Left hindlimb (tissue), 1 donor: Measurements from ENCODE around the gene NF1.
A peak's percentile ranks its signal among the peaks of the same experiment; 100 is the strongest.
"Not testable (repeated sequence)": the region's sequence is repeated elsewhere in the genome, so short reads cannot be mapped to it uniquely, and the experiment has no call there.

Experiments
- DNase-seq: peaks from one replicate; pipeline ENCODE4 v3.0.0-alpha.2; 2018

Gene NF1

DNA sequence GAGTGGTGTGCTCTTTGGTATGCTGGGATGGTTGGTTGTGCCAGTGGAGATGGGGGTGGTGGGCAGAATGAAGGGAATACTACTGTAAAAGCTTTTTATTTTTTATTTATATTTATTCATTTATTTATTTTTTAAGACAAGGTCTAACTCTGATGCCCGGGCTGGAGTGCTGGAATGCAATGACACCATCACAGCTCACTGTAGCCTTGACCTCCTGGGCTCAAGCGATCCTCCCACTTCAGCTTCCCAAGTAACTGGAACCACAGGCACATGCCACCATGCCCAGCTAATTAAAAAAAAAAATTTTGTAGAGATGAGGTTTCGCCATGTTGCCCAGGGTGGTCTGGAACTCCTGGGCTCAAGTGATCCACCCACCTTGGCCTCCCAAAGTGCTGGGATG is 4.1 kb upstream of the NF1 start:
- DNase-seq, result not testable (repeated sequence)

DNA sequence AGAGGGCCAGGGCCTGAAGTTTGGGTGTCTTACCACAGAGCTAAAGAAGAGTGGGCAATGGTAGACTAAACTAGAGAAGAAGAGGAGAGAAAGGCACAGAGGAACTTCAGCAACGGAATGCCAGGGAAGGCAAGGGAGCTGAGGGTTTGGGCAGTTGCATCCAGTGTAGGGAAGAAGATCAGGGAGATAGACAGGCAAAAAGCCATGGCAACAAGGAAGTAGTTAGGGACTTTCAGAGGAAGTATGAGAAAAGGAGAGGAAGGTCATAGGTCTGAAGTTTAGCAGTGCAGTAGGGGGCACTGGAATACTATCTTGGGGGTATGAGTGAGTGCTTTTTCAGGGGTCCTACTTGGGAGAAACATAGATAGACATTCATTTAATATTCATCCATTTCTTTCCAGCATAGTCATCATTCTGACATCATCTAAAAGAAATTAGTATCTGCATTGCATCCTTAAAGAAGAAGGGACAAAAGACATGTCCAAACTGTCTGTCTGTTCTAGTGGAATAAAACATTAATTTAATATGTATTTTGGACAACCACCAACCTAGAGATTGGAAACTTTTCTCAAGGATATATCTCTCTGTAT is 2.2 kb upstream of the NF1 start:
- no peak for DNase-seq

DNA sequence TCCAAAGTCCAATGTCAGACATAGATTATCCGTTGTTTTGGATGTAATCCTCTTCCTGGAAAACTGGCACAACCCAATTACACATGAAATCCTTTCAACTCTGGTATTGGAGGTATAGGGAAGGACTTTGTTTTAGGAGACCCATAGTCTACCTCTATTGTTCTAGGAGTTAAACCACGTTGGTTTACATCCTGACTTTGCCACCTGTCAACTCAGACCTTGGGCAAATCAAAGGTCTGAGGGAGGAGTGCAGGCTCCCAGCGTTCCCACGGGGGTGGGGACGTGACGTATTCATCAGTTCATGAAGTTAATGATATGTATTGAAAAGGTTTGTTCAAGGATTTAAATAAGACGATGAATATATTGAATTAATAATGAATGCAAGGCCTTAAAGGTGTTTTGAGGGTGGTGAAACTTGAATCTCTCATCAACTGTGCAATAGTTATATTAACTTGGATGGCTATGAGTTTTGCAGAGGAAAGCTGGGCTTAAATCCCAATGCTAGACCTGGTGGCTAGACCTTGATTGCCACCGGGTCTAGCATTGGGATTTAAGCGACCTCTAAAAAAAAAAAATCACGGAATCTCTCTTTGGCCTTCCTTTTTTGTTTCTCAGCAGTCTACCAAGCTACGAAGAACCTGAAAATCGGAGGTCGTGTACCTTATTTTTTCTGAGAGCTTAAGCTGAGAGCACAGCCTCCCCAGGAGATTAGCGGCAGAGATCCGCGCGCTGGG is 744 bp upstream of the NF1 start:
- no peak for DNase-seq

DNA sequence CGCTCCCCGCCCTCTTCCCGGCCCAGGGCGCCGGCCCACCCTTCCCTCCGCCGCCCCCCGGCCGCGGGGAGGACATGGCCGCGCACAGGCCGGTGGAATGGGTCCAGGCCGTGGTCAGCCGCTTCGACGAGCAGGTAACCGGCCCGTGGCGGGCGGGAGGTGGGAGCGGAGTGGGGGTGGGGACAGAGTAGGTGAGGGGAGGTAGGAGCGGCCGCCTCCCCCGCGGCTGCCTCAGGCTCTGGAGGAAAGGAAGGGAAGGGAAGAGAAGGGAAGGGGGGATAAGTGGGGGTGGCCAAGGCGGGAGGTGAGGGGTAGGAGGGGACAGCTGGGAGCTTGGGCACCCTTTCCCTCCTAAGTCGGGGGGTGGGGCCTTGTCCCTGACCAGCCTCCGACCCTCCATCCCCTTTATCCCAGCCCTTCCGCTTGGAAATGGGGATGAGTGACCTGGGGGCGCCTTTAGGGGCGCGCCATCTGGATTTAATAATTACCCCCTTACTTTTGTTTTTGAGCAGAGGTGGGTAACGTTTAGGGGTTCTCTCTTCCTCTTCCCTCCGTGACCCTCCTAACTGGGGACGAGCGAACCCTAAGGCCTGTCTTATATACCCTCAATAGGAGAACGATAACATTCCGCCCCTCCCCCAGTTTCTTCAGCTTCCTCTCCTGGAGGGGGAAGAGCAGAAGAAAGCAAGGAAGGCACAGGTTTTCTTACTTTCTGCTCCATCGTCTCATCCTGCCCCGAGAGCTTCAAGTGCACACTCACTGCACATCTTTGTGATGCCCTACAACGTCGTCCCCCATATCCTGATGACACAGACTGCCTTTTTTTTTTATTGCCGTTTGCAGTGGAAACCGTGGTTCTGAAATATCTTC is 694 bp downstream of the NF1 start:
- peak; percentile 82 for DNase-seq

DNA sequence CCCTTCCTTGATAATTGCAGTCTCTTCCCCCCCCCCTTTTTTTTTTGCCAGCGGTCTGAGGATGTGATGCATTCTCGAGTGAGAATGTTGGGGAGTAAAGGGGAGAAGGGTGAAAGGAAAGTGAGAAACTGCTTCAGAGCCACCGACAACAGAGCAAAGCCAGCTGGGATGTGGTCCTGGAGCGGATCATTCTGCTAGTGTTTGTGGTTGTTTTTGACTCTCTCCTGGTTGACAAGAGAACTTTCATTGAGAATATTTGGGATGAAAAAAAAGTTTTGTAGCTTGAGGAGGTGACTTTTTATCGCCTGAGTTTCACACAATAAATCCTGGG is 1.3 kb downstream of the NF1 start:
- no peak for DNase-seq

DNA sequence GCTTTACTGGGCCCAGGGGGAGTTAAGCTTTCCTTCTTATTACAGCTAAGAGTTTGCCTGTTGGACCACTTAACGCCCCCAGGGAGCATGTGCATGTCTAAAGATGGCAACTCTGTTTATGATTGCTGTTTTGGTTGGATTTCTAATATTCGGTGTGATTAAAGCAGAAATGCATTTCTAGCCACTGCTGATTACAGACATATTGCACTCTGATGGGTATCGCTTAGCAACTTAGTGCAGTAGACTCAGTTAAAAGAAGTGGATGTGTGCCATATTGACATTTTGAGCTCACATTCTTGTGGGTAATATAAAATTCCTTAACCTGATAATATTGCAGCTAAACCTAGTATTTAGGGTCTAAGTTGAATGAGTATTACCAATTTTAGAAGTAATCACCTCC is 4.2 kb downstream of the NF1 start:
- no peak for DNase-seq

DNA sequence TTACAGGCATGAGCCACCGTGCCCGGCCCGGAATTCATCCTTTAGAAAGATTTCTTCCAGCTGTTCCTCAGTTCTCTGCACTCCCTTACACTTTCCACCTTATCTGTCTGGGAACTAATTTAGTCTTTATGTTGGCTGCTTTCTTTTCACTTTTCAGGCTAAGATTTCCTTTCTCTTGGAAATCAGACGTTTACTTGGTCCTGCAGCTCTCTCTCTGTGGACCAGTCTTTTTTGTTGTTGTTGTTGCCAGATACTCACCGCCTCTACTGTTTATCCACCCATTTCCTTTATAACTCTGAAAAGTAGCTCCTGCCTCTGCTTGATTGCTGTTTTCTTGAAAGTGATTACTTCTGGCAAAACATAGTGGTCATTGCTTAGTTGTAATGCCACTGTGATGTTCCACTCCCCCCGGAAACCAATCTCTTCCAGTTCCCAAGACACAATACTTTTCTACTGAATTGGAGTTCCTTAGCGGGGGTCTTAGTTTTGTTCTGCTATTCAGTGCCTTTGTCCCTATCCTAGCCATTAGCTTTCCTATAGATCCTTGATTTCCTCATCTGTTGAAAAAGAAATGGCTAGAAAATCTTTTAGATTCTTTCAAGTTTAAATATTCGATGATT is 6.2 kb downstream of the NF1 start:
- no peak for DNase-seq

DNA sequence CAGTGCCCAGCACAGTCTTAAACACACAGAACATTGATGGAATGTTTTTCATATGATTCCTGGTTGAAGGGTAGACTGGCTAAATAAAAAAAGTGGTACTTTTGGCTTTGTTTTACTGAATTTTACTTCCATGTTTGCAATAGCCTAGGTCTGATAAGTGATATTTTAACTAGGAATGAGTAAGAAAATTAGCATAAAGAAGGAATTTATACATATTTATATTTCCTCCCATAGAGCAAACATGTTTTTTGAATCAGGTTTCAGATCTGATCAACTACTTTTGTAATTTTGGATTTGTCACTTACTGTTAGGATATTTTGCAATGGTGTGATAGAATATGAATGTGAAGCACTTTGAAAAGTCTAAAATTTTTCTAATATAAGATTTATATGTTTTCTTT is 7.2 kb downstream of the NF1 start:
- DNase-seq, result no peak

DNA sequence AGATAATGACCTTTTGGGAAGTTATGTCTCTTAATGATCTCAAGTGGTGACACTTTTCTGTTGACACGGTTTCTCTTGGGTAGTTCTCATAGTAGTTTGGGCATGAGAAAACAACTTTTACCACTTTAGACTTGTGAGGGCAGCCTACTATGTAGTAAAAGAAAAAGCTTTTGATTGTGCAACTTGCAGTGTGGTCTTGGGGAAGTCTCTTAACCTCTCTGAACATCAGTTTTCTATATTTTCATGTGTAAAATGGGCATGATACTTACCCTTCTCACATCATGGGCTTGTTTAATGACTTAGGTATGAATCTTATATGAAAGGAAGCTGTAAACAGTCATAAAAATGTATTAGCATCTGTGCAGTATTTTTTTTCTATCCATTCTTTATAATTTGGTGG is 11.2 kb downstream of the NF1 start:
- DNase-seq, result no peak

DNA sequence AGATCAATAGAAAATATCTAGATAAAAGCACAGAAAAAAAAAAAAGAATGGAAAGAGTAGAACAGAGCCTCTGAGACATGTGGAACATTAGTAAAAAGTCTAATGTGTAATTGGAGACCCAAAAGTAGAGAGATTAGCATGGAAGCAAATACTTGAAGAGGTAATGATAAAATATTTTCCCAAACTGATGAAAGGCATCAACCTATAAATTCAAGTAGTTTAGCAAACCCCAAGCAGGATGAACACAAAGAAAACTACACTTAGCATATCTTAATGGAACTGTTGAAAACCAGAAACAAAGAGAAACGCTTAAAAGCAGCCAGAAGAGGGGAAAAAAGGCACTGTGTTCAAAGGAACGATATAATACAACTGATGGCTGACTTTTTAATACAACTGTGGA is 16.4 kb downstream of the NF1 start:
- DNase-seq, result no peak

DNA sequence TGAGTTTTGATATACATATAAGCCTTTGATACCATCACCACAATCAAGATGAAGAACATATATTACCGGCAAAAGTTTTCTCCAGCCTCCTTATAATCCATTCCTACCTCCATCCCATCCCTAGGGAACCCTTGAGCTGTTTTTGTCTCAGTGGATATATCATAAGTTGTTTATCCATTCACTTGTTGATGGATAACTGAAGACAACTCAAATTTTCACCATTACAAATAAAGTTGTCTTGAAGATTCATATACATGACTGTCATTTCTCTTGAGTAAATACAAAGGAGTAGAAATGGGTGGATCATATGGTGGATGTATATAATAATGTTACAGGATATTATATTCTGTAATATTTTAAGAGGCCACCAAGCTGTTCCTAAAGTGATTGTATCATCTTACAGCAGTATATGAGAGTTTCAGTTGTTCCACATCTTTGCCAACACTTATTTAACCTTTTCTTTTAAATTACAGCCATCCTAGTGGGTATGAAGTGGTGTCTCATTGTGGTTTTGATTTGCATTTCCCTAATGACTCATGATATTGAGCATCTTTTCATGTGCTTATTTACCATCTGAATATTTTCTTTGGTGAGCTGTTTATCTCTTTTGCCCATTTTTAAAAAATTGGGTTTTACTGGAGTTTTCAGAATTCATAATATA is 17.4 kb downstream of the NF1 start:
- no peak for DNase-seq

DNA sequence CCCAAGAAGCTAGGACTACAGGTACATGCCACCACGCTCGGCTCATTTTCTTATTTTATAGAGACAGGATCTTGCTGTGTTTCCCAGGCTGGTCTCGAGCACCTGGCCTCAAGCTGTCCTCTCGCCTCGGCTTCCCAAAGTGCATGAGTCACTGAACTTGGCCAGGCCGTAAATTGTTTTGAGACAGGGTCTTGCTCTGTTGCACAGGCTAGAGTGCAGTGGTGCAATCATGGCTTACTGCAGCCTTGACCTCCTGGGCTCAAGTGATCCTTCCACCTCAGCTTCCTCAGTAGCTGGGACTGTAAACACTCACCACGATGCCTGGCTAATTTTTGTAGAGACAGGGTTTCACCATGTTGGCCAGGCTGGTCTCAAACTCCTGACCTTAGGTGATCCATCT is 18.6 kb downstream of the NF1 start:
- DNase-seq, result not testable (repeated sequence)

DNA sequence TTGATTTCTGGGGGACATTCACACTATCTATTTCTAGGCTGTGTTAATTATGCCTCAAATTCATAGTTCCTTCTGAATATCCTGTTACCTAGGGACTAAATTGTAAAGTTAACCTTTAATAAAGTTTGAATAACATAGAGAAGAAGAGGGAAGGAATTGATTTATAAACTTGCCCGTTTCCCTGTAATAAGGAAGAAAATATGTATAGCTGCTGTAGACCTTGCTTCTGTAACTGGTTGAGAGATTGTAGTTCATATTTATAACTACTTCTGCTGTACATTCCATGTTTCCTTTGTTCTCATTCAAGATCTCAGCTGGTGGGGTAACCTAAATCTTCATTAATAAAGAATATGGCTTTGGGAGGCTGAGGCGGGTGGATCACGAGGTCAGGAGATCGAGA is 19.2 kb downstream of the NF1 start:
- no peak for DNase-seq

DNA sequence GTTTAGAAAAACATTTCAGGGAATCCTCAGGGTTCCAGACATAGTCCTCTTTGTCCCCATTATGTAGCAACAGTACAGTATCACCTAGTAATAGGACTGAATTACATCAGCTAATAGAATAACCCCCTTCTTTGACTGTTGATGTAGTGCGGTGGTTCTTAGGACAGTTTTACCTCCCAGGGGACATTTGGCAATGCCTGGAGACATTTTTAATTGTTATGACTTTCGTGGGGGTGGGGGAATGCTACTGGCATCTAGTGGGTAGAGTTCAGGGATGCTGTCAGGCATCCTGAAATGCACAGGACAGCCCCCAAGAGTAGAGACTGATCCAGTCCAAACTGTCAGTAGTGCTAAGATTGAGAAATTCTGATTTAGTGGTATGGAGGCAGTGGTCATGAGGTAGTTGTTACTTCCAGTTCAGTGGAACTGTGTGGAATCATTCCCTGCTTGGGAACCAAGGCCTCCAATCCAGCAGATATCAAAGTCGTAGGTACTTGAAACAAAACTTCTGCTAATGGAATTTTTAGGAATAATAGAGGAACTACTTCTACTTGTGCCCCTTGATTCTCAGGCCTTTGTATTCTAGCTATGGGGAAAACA is 20.3 kb downstream of the NF1 start:
- DNase-seq, result no peak

DNA sequence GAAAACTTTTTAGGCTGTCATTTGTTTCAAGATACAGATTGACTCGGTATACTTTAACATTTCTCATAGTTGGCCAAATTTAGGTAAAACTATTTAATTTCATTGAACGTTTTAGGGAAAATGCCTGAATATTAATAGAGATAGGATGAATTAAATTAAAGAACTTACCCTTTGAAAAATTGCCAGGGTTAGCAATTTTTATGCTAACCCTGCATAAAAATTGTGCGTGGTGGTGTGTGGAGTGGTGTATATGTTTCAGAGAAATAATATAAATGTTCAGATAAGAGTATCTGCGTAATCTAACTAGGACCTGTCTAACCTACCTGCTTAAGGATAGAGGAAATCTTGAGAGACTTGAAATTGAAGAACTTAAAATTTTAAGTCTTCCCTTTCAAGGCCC is 21.4 kb downstream of the NF1 start:
- DNase-seq, result no peak

DNA sequence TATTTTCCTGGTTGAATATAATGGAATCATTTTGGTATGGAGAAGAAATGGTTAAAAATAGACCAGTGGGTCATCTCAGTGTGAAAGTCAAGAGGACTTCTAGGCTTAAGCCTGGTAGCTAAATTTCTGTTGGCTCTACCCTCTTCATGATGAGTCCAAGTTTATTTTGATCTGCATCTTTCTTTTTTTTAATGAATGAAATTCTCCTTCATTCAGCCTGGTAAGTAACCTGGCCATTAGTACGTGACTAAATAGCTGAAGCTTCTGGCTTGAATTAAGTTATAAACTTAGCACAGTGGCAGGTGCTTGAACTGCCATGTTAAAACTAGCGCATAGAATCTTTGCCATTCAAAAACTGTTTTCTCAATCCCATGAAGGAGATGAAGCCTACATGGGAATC is 28.0 kb downstream of the NF1 start:
- DNase-seq, result no peak

DNA sequence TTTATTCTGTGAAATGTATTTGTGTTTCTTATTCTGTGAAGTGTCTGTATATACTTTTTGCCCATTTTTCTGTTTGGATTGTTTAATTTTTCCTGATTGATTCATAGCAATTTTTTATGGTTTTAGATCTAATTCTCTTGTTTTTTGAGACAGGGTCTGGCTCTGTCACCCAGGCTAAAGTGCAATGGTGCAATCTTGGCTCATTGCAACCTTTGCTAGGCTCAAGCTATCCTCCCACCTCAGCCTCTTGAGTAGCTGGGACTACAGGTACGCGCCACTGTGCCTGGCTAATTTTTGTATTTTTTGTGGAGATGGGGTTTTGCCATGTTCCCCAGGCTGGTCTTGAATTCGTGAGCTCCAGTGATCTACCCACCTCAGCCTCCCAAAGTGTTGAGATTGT is 31.5 kb downstream of the NF1 start:
- no peak for DNase-seq

DNA sequence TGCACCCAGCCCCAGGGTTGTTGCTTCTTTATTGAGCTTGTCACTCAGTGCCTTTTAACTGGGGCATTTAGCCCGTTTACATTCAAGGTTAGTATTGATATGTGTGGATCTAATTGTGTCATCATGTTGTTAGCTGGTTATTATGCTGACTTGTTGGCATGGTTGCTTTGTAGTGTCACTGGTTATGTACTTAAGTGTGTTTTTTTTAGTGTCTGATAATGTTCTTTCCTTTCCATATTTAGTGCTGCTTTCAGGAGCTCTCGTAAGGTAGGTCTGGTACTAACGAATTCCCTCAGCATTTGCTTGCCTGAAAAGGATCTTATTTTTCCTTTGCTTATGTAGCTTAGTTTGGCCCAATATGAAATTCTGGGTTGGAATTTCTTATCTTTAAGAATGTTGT is 33.5 kb downstream of the NF1 start:
- DNase-seq, result no peak

DNA sequence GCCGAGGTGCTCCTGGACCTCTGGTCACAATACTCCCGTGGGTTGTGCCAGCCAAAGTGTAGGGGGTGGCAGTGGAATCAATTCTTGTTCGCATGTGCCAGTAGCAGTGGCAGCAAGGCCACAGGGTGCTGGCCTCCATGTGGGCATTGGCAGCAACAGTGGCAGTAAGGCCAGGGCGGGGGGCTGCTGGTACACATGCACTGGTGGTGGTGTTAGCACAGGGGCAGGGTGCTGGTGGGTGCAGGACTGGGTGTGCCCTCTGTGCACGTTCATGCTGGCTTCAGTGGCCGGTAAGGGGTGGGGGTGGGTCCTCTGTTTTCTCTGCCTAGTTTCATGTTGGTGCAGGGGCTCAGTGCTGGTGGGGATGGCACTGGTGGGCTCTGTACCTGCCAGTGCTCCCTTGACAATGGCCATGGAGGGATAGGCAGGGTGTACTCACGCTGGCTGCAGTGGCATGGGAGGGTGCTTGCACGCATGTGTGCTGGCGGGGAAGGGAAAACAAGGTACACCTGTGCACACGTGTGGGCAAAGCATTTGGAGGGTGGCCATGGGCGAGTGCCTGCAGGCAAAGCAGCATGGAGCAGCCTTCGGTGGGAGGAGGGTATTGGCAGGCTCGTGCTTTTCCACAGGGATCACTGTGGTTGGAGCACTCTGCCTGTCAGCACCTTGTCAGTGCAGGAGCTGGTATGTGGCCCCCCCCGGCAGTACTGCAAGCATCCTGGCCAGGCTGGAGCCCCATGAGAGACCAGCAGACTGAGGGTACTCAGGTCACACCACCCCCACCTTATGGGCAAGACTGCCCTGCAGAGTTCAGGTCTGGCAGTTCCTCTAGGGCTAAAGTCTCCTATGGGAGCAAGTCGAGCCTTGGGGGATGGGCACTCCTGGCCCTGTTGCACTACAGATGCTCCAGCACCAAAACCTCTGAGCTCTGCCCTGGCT is 35.8 kb downstream of the NF1 start:
- DNase-seq, result no peak

DNA sequence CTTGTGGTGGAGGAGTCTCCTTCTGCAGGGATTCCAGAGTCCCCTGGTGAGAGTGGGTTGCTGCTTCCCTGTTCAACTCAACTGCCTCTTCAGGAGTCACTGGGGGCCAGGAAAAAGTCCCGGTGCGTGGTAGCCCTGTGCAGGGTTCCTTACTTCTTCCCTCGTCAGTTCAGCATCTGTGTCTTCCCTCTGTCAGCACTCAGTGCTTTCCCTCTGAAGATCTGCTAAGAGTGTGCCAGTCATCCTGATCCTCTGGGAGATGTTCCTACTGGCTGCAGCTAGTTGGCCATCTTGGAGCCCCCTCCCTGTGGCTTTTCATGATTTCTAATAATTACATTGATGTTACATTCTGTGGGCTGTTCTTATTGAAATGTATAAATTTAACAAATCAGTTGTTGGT is 36.5 kb downstream of the NF1 start:
- no peak for DNase-seq

DNA sequence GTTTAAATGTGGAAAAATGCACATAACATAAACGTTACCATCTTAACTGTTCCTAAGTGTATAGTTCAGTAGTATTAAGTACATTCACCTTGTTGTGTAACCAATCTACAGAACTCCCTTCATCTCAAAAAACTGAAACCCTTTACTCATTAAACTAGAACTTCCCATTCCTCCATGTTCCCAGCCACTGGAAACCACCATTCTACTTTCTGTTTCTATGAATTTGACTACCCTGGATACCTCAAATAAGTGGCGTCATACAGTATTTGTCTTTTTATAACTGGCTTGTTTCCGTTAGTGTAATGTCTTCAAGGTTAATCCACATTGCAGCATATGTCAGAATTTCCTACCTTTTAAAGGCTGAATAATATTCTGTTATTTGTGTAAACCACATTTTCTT is 38.2 kb downstream of the NF1 start:
- DNase-seq, result no peak

DNA sequence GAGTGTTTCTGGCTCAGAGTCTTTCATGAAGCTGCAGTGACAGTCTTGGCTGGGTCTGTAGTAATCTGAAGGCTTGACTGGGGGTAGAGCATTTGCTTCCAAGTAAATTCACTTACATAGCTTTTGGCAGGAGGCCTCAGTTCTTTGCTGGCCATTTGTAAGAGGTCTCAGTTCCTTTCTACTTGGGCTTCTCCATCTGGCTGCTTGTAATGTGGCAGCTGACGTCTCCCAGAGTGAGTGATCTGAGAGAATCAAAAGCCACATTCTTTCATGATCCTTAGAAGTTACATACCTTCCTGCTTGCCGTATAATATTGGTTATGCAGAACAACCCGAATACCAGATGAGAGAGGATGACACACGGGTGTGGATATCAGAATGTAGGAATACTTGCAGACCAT is 39.8 kb downstream of the NF1 start:
- no peak for DNase-seq
